ENCODE data around the gene SLBP.
A peak's percentile ranks its signal among the peaks of the same experiment; 100 is the strongest.

SLBP gene

GRCh38 chr4:1695913-1696312, 16.2 kb downstream of the SLBP start:
- ChIA-PET CTCF (no interaction called here), POLR2A (interaction anchor here (0.5 to 1.6 kb wide), 3 partner anchors 16 to 30 kb away, joined by 3 to 11 read pairs (median 5); partner anchors contain the start of genes SLBP, TACC3 and TMEM129)
- no peak for TF ChIP-seq SUZ12 (IDR thresholded peaks at IDR 0.05)
- no peak for TF ChIP-seq PKNOX1 (IDR thresholded peaks at IDR 0.05)
- no peak for TF ChIP-seq ARNT (IDR thresholded peaks at IDR 0.05)
- TF ChIP-seq BHLHE40 (IDR thresholded peaks at IDR 0.05; ENCODE audit: borderline replicate concordance): no peak
- TF ChIP-seq FOXK2 (IDR thresholded peaks at IDR 0.05): no peak
- no peak for TF ChIP-seq SP1 (IDR thresholded peaks at IDR 0.05)
- TF ChIP-seq NFRKB (IDR thresholded peaks at IDR 0.05): no peak
- TF ChIP-seq FOXM1 (IDR thresholded peaks at IDR 0.05; ENCODE audit: borderline replicate concordance): no peak
- no peak for TF ChIP-seq L3MBTL2 (conservative IDR thresholded peaks at IDR 0.05)
- no peak for TF ChIP-seq TARDBP (IDR thresholded peaks at IDR 0.05)
- no peak for DNase-seq (ENCODE audit: extremely low spot score)

- POLR2A ChIA-PET: interaction anchor here (0.8 to 4.5 kb wide), 10 partner anchors 9 to 37 kb away, joined by 3 to 31 read pairs (median 4); partner anchors contain the start of genes FAM53A, SLBP, TACC3 and TMEM129
- peak; percentile 83 for DNase-seq (ENCODE audit: extremely low spot score)
- CTCF ChIA-PET: interaction anchor here (0.7 to 4.2 kb wide), 24 partner anchors 8 to 191 kb away, joined by 3 to 110 read pairs (median 4); partner anchors contain the start of genes SLBP, TACC3 and TMEM129
- TF ChIP-seq BHLHE40 (IDR thresholded peaks at IDR 0.05; ENCODE audit: borderline replicate concordance) (no peak), ZNF384 (IDR thresholded peaks at IDR 0.05) (no peak), SP1 (IDR thresholded peaks at IDR 0.05) (no peak), FOXM1 (IDR thresholded peaks at IDR 0.05; ENCODE audit: borderline replicate concordance) (no peak), TARDBP (IDR thresholded peaks at IDR 0.05) (no peak), LEF1 (IDR thresholded peaks at IDR 0.05; ENCODE audit: borderline replicate concordance) (no peak), ELF4 (IDR thresholded peaks at IDR 0.05) (no peak), FOXA1 (IDR thresholded peaks at IDR 0.05) (no peak), L3MBTL2 (conservative IDR thresholded peaks at IDR 0.05) (no peak), SUZ12 (IDR thresholded peaks at IDR 0.05) (no peak), PKNOX1 (IDR thresholded peaks at IDR 0.05) (no peak), ARNT (IDR thresholded peaks at IDR 0.05) (no peak), FOXK2 (IDR thresholded peaks at IDR 0.05) (no peak), CTBP1 (IDR thresholded peaks at IDR 0.05; ENCODE audit: borderline replicate concordance) (no peak), NFRKB (IDR thresholded peaks at IDR 0.05) (no peak), HDGF (IDR thresholded peaks at IDR 0.05; ENCODE audit: borderline replicate concordance) (no peak)
Observed at GRCh38 chr4:1693131-1693896, 18.8 kb downstream of the SLBP start.

- CTCF ChIA-PET: interaction anchor here (0.6 to 4.2 kb wide), 3 partner anchors 17 to 44 kb away, joined by 3 to 110 read pairs (median 29); no protein-coding TSS in a partner anchor
- DNase-seq (ENCODE audit: extremely low spot score): no peak
- no peak for TF ChIP-seq FOXK2 (IDR thresholded peaks at IDR 0.05)
- TF ChIP-seq SUZ12 (IDR thresholded peaks at IDR 0.05): no peak
- no peak for TF ChIP-seq HDGF (IDR thresholded peaks at IDR 0.05; ENCODE audit: borderline replicate concordance)
- no peak for TF ChIP-seq ZNF384 (IDR thresholded peaks at IDR 0.05)
- TF ChIP-seq TARDBP (IDR thresholded peaks at IDR 0.05): no peak
- no peak for TF ChIP-seq ARNT (IDR thresholded peaks at IDR 0.05)
- no peak for TF ChIP-seq FOXA1 (IDR thresholded peaks at IDR 0.05)
- POLR2A ChIA-PET: interaction anchor here (2.8 to 4.5 kb wide), 2 partner anchors 20 to 28 kb away, joined by 17 to 31 read pairs; partner anchors contain the start of genes SLBP, TACC3 and TMEM129
Observed at GRCh38 chr4:1691737-1692373, 20.3 kb downstream of the SLBP start.

- DNase-seq (ENCODE audit: extremely low spot score): no peak
- TF ChIP-seq SUZ12 (IDR thresholded peaks at IDR 0.05) (no peak), ZNF384 (IDR thresholded peaks at IDR 0.05) (no peak), ARNT (IDR thresholded peaks at IDR 0.05) (no peak), SP1 (IDR thresholded peaks at IDR 0.05) (no peak), ELF4 (IDR thresholded peaks at IDR 0.05) (no peak)
- CTCF ChIA-PET: interaction anchor here (4.2 kb wide), 1 partner anchor 37 kb away, joined by 110 read pairs; no protein-coding TSS in a partner anchor
- POLR2A ChIA-PET: interaction anchor here (0.9 to 4.5 kb wide), 2 partner anchors 13 to 29 kb away, joined by 4 to 31 read pairs; partner anchors contain the start of genes TACC3 and TMEM129
Observed at GRCh38 chr4:1690698-1691097, 21.4 kb downstream of the SLBP start.

GRCh38 chr4:1686440-1687036, 25.6 kb downstream of the SLBP start:
- POLR2A ChIA-PET: interaction anchor here (1.6 kb wide), 1 partner anchor 26 kb away, joined by 5 read pairs; the partner anchor contains the start of gene SLBP
- TF ChIP-seq SP1 (IDR thresholded peaks at IDR 0.05) (no peak), PKNOX1 (IDR thresholded peaks at IDR 0.05) (no peak), TARDBP (IDR thresholded peaks at IDR 0.05) (no peak), L3MBTL2 (conservative IDR thresholded peaks at IDR 0.05) (no peak), FOXA1 (IDR thresholded peaks at IDR 0.05) (no peak), ARNT (IDR thresholded peaks at IDR 0.05) (no peak), HDGF (IDR thresholded peaks at IDR 0.05; ENCODE audit: borderline replicate concordance) (no peak), ZNF384 (IDR thresholded peaks at IDR 0.05) (no peak), LEF1 (IDR thresholded peaks at IDR 0.05; ENCODE audit: borderline replicate concordance) (no peak), SUZ12 (IDR thresholded peaks at IDR 0.05) (no peak), CTBP1 (IDR thresholded peaks at IDR 0.05; ENCODE audit: borderline replicate concordance) (no peak), NFRKB (IDR thresholded peaks at IDR 0.05) (no peak), BHLHE40 (IDR thresholded peaks at IDR 0.05; ENCODE audit: borderline replicate concordance) (no peak), ELF4 (IDR thresholded peaks at IDR 0.05) (no peak), FOXM1 (IDR thresholded peaks at IDR 0.05; ENCODE audit: borderline replicate concordance) (no peak)
- CTCF ChIA-PET: interaction anchor here (0.7 kb wide), 1 partner anchor 90 kb away, joined by 5 read pairs; no protein-coding TSS in a partner anchor
- DNase-seq (ENCODE audit: extremely low spot score): no peak
